GM21360 (cell line): ENCODE measurements around the gene IL13RA1.
"Not testable (repeated sequence)": the region's sequence is repeated elsewhere in the genome, so short reads cannot be mapped to it uniquely, and the experiment has no call there.

Experiments used
- ATAC-seq: cut with Tn5 transposase; IDR thresholded peaks from one replicate; pipeline ENCODE4 v1.9.1; 2021; ENCODE audit warnings: mild to moderate bottlenecking, moderate library complexity; ENCODE audit not compliant: unreplicated experiment

The IL13RA1 gene

DNA sequence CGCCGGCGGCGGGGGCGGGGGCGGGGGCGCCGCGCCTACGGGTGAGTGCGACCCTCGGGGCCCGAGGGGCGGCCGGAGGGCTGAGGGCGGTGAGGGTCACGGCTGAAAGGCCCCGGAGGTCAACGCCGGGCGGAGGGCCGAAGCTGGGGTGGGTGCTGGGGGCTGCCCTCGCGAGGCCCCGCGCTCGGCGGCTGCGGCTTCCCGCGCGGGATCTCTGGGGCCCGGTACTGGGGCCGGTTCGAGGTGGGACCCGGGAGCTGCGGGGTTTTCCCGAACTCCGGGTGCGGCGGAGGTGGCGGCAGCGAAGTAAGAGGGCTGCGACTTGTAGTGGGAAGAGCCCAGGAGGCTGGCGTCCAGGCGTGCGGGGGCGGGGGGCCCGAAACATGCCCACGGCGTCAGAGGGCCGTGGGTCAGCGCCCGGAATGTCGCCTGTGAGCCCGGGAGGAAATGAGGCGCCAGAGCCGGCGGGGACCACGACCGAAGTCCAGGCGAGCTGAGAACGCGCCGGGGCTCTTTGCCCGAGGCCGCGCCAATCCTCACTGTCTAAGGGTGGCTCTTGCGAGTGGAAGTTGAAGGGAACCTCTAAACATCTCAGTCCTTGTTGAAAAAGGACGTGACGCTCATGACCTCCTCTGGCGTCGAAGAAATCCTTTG lies 407 bp downstream of the IL13RA1 start:
- ATAC-seq = peak; percentile 4

DNA sequence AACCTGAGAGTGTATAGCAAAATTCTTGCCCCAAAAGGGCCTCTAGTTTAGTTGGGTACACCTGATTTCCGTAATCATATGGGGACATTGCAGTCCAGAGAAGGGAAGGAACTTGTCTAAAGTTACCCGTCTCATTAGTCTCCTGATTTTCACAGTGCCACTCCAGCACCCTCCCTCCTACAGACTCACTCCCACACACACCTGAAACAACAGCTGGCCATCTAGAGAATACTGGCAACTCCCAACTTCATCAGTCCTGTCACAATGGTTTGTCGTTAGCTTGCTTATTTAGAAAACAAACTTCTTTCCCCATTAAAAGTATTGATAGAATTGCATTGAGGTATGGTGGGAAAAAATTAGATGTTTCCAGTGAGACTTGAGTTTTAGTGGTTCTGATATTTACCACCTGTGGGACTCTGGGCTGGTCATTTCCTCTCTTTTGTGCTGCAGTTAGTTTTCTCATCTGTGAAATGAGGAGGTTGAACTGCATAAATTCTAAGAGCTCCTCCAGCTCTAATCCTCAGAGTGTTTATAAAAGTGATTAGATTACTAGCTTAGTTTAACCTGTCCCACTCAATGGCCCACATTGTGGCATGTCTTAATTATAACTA lies 1.7 kb downstream of the IL13RA1 start:
- ATAC-seq = no peak

DNA sequence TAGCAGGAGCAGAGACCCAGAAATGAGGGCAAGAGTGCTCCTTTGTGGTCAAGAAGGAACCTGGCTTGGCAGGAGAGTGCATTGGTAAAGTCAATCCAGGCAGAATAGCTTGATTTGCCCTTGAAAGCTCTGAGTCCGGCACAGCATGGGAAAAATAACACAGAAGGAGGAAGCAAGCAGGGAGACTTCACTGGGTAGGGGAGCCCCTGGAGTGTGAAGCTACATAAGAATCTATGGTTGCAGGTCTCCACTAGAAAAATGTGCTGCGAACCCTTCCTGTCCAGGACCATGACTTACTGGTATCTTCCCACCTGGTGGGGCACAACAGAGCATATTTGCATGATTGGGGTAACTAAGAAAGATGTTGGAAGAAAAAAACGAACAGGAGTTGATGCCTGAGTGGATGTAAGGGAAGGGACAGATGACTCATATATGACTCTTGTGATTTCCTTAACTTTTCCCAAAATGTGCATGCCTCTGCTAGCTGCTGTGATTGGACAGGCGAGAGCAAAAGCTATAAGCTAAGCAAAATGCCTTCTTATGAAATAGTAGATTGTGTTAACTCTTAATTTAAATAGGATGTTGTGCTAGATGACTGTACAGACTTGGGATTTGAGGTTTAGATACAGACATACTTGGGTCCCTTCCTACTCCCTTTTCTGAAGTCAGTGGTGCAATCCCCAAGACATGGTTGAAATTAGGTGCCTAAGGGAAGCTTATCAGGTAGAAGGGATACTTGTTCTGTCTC lies 3.3 kb downstream of the IL13RA1 start:
- ATAC-seq = no peak

DNA sequence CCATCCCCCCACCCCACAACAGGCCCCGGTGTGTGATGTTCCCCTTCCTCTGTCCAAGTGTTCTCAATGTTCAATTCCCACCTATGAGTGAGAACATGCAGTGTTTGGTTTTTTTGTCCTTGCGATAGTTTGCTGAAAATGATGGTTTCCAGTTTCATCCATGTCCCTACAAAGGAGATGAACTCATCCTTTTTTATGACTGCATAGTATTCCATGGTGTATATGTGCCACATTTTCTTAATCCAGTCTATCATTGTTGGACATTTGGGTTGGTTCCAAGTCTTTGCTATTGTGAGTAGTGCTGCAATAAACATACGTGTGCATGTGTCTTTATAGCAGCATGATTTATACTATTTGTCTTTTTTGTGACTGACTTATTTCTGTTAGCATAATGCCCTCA lies 5.1 kb downstream of the IL13RA1 start:
- not testable (repeated sequence) for ATAC-seq

DNA sequence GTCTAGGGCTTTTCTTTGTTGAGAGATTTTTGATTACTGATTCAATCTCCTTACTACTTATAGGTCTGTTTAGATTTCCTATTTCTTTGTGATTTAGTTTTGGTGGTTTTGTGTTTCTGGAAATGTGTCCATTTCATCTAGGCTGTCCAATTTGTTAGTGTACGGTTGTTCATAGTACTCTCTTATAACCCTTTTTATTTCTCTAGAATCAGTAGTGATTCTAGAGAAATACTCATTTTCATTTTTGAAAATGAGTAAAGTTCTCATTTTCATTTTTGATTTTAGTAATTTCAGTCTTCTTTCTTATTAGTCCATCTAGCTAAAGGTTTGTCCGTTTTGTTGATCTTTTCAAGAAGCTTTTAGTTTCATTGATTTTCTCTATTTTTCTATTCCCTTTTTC lies 7.5 kb downstream of the IL13RA1 start:
- ATAC-seq = peak; percentile 43

DNA sequence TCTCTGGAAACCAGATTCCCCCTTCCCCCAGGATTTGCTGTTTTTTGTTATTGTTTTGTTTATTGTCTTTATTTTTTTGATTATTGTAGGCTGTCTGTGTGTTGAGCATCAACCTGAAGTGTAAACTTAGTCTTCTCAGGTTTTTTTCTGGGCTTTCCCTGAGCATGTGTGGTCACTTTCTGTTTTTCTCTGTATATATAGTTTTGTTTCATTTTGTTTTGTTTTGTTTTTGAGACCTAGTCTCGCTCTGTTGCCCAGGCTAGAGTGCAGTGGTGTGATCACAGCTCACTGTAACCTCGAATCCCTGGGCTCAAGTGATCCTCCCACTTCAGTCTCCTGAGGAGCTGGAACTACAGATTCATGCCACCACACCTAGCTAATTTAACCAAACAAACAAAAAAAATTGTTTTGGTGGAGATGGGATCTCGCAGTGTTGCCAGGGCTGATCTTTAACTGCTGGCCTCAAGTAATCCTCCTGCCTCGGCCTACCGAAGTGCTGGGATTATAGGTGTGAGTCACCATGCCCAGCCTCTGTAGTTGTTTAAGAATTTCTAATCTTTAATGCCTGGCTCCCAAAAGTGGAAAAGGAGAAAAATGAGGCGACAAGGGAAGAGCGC lies 9.1 kb downstream of the IL13RA1 start:
- ATAC-seq = peak; percentile 73

- ATAC-seq = no peak
Measured at GRCh38 chrX:118739577-118739976, 12.2 kb downstream of the IL13RA1 start.

- ATAC-seq = no peak
Measured at GRCh38 chrX:118740276-118740889, 13.0 kb downstream of the IL13RA1 start.

- no peak for ATAC-seq
Measured at GRCh38 chrX:118742176-118742575, 14.8 kb downstream of the IL13RA1 start.

DNA sequence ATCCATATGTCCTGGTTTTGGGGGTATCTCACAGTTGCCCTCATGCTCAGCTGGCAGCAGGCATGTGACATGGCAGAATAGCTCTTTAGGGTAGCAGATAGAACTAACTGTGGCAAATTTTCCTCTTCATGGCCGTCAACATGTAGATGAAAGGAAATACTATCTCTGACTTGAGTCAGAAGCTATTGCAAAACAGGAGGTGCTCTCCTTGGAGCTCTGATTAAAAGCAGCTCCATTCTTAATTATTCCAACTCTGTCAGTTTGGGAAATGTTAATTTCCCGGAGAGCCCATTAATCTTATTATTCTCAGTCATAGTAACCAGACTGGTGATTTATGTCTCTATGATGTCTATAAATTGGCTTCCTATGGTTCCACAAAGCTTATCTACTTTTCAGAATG lies 18.2 kb downstream of the IL13RA1 start:
- no peak for ATAC-seq

DNA sequence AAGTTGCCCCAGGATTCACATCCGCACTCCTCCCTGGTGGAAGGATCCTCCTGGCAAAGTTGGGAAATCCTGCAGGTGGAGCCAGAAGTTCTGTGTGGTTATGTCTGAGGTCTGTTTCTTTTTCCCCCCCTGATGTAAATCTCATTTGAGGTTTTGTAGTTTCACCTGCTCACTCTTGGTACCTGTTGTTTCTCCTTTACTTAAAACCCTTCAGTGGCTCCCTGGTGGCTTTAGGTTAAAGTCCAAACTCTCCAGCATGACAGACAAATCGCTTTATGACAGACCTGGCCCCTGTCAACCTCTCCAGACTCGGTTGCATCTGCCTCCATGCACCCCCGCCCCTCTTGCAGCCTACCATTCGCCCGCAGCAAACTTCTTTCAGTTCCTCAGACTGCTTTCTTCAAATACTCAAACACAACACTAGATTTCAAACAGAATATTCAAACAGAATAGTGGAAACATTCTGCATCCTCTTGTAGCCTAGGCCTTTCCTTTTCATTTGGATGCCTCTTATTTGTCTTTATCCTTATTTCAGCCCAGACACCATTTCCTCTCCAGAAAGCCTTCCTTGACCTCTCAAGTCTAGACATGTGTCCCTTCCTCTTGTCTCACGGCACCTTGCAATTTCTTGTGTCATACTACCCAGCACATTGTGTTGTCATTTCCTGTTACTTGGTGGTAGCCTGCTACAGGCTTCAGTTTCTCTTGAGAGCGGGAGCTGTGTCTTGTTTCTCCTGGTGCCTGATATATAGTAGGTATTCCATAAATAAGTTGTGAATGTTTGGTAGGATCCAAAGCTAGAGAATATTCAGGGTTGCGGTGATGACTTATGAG lies 24.8 kb downstream of the IL13RA1 start:
- peak; percentile 68 for ATAC-seq

- ATAC-seq = no peak
Measured at GRCh38 chrX:118755633-118756032, 28.2 kb downstream of the IL13RA1 start.

GRCh38 chrX:118756101-118756500 lies 28.7 kb downstream of the IL13RA1 start:
- no peak for ATAC-seq

- no peak for ATAC-seq
Measured at GRCh38 chrX:118758511-118758910, 31.1 kb downstream of the IL13RA1 start.

GRCh38 chrX:118760025-118760424 lies 32.6 kb downstream of the IL13RA1 start:
- ATAC-seq = no peak

DNA sequence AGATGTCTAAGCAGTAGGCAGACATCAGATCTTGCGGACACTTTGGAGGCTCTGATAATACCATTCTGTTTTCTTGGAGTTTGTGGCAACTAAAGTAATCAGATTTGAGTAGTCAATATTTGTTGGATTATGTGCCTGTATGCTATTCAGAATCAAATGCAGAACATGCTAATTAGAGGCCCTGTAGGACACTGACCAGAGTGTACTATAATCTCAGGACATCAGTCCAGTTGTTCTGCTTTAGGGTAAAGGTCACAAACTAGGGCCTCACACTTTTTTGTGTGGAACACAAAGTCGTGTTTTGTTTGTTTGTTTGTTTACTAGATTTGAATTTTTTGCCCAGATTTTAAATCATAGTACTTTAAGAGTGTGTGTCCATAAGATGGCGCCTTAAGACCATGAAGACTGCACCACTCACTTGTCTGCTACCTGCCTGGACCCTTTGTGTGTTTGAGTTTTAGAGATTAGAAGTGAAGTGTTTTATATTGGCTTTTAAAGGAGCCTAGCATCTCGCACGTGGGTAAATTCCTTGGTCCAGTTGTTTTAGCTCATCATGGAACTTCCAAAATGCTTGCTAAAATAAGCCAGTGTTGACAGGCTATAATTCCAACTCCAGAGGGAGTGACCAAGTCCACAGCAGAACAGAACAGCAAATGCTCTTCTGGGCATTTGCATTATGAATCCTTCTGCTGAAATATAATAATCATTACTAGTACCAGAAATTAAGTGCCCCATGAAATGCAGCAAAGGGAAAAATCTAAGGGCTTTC lies 34.7 kb downstream of the IL13RA1 start:
- no peak for ATAC-seq

DNA sequence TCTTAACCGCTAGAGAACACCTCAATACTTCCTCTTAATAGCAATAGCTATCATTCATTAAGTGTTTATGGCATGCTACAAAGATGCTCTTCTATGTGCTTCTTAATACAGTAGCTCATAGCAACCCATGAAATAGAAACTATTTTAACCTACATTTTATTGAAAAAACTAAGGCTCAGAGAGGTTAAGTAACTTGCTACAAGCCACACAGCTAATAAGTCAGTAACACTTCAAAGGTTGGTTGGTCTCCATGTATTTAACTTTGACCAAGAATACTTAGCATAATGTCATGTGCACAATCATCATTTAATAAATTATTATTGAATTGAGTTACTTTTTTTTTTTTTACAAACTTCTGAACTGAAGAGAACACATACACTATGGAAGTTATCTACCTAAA lies 36.1 kb downstream of the IL13RA1 start:
- no peak for ATAC-seq

DNA sequence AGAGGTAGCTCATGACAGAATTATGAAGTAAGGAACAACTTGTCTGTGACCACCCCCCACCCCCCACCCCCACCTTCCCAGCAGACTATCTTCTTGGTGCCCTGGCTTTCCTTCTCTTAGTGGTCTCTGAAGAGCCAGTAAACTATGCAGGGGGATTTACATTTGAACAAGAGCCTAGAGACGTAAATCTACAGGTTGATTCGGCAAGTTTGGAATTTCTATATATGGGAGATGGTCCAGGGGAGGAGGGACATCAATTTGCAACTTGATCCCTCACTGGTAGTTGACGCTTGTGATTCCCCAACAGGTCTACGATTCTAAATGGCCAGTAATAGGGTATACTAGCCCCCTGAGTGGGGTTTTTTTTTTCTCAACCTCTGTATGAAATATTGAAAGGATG lies 36.7 kb downstream of the IL13RA1 start:
- no peak for ATAC-seq

- no peak for ATAC-seq
Measured at GRCh38 chrX:118770133-118770760, 42.8 kb downstream of the IL13RA1 start.
